Omental fat pad (tissue), 4 donors: ENCODE data around the gene TPBGL. TPM values are rescaled to one million over a fixed set of nuclear protein-coding genes. Genes with fewer than 3 reads are reported as not detected.

ENCODE experiments used
- ATAC-seq: fragments of 150-250 bp; one replicate; pipeline ENCODE4 v1.9.1; 2016; ENCODE audit warnings: mild to moderate bottlenecking, moderate library complexity; ENCODE audit not compliant: low FRiP score
- DNase-seq: peaks from one replicate; pipeline ENCODE4 v3.0.0-alpha.2; 2019; ENCODE audit warnings: low spot score
- total RNA-seq, 4 donors: library from RNA; depleted of rRNA; stranded (reverse); fragments of >200 nt; gene quantifications; one replicate each; pipeline ENCODE4 v1.1.0, GENCODE V29; 2016
- TF ChIP-seq, protein P1 (sequence below), 3 donors: fragments of 450-650 bp; IDR thresholded peaks; one replicate each; pipeline ENCODE4 v1.5.1; 2016 to 2017; ENCODE audit warnings: antibody characterized with exemption in 3 of 3, mild to moderate bottlenecking in 3 of 3, moderate library complexity in 2 of 3

Gene TPBGL, protein sequence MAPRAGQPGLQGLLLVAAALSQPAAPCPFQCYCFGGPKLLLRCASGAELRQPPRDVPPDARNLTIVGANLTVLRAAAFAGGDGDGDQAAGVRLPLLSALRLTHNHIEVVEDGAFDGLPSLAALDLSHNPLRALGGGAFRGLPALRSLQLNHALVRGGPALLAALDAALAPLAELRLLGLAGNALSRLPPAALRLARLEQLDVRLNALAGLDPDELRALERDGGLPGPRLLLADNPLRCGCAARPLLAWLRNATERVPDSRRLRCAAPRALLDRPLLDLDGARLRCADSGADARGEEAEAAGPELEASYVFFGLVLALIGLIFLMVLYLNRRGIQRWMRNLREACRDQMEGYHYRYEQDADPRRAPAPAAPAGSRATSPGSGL
- under 1 TPM in 2 of 4 donors, not detected in 2; 0.19 to 0.48 TPM for total RNA-seq

DNA sequence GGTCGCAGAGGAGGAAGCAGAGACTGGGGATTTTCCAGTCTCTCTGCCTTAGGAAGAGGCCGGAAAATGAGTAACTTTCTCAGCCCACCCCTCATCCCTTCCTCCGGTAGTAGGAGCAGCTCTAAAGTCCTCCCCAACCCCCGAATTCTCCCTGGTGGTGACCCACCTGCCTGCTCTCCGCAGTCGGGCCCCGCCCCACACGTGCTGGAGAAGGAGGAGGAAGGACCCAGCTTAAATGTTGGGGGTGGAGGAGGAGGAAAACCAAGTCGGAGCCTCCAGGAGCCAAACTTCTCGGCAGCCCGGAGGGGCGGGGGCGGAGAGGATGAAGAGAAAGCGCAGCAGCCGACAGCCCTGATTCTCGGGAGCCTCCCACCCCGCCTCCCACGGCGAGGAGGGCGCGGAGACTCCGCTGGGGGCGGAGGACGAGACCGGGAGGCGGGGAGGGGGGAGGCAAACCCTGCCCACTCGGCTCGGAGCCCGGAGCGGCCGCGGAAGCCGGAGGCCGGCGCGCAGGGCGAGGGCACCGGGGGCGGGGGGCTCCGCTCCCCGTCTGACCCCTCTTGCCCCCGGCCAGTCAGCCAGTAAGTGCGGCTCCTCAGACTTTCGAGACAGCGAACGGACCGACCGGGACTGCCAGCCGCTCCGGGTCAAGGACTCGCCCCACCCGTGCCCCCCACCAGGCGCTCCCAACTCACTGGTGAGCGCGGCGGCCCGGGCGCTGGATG, at the start of gene TPBGL:
Gene TPBGL (plus strand): TSS at position 464 of the 725 bp plus-strand sequence. CDS start 276 bp downstream, outside the sequence.
- TF ChIP-seq, protein P1, sequence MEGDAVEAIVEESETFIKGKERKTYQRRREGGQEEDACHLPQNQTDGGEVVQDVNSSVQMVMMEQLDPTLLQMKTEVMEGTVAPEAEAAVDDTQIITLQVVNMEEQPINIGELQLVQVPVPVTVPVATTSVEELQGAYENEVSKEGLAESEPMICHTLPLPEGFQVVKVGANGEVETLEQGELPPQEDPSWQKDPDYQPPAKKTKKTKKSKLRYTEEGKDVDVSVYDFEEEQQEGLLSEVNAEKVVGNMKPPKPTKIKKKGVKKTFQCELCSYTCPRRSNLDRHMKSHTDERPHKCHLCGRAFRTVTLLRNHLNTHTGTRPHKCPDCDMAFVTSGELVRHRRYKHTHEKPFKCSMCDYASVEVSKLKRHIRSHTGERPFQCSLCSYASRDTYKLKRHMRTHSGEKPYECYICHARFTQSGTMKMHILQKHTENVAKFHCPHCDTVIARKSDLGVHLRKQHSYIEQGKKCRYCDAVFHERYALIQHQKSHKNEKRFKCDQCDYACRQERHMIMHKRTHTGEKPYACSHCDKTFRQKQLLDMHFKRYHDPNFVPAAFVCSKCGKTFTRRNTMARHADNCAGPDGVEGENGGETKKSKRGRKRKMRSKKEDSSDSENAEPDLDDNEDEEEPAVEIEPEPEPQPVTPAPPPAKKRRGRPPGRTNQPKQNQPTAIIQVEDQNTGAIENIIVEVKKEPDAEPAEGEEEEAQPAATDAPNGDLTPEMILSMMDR (IDR thresholded peaks at IDR 0.05) = no peak
- DNase-seq (no peak), ATAC-seq (peak; percentile 41)

DNA sequence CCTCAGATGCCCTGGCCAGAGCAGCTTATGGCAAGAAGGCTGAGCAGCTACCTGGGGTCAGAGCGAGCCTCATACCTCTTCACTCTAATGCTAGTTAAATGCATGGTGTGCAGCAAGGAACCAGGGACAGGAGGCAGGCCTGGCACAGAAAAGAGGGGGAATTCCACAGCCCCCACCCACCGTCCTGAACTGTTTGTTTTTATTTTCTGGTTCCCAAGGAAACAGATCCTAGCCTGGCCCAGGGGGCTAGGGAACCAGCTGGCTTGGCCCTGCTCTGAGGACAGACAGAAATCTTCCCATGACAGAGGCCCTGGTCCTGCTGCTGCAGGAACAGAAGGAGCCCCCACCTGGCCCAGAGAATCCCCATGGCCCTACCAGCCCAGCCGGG, 49.2 kb upstream of the TPBGL start:
- ATAC-seq (peak; percentile 9), DNase-seq (no peak)
- TF ChIP-seq, protein P1 (IDR thresholded peaks at IDR 0.05) = no peak

DNA sequence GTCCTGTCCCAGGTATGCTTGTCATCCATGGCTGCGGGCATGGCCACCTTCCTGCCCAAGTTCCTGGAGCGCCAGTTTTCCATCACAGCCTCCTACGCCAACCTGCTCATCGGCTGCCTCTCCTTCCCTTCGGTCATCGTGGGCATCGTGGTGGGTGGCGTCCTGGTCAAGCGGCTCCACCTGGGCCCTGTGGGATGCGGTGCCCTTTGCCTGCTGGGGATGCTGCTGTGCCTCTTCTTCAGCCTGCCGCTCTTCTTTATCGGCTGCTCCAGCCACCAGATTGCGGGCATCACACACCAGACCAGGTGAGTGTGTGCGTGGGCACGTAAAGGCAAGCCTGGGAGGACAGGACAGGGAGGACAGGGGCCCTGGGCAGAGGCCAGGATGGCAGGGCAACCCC, 47.3 kb upstream of the TPBGL start:
- TF ChIP-seq, protein P1 (IDR thresholded peaks at IDR 0.05) = no peak
- no peak for ATAC-seq
- DNase-seq = no peak

DNA sequence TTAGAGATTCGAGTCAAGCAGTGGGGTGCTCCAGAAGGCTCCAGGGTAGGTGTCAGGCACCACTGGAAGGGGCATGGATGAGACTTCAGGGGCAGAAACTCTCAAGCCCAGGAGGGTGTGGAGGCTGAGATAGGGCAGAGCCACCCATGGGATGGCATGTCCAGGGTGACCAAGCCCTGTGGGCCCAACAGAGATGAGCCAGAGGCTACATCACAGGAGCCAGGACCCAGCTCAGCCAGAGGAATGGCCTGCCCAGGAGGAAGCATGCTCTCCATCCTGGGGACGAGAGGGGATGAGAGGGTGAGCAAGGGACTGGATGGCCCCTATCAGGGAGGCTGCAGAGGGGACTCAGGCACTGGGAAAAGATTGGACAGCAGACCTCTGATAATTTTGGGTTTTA, 46.9 kb upstream of the TPBGL start:
- TF ChIP-seq, protein P1 (IDR thresholded peaks at IDR 0.05) = no peak
- ATAC-seq = no peak
- DNase-seq = no peak

DNA sequence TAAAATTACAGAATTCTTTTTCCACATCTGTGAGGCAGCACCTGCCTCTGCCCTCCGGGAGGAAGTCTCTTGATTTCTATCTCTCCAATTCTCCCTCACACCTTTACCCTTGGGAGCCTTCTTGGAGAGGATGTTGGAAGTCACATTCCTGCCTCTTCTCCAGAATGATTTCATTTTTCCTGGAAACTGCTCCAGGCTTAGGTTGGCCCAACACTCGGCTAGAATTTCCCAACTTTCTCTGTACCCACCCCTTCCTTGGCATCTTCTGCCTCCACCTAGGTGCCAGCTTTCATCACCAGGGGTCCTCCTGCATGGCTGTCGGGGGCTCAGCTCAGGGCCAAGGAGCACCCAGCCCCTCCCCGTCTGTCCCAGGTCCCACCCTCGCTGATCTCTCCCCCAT, 46.4 kb upstream of the TPBGL start:
- no peak for DNase-seq
- TF ChIP-seq, protein P1 (IDR thresholded peaks at IDR 0.05) = no peak
- ATAC-seq = no peak

DNA sequence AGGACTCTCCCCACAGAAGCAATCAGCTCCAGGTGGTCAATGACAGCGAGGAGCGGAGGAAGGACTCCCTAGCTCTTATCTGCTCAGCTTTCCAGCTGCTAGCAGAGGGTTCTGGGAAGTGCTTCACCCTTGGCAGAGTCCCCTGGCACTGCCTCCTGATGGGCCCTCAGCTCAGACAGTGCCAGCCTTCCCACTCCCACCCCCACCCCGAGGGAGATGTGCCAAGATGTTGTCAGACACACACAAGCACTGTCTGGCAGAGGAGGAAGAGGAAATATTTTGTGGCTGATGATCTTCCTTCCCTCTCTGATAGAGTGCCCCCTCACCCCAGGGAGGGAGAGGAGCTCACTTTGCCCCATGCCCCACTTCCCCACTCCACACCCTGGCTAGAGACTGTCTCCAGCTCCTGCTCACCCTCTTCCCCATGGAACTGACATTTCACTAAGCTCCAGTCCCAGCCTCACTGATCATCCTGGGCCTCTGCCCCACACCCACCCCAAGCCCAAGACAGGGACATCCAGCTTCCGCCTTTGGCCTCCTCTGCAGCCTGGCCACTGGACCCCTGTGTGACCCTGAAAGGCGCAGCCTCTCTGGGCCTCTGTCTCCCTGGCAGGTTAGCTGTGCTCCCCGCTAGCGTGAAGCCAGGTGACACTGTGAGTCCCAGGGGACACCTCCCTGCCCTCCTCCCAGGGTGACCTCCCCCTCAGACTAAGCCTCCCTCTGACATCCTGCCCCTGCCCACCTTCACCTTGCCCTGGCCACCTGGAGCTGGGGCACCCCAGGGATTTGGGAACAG, 45.2 kb upstream of the TPBGL start:
- peak; percentile 86 for ATAC-seq
- peak; percentile 48 for DNase-seq

More for the DNA sequence above, 45.2 kb upstream of the TPBGL start:
- TF ChIP-seq, protein P1 (IDR thresholded peaks at IDR 0.05) = no peak
